Lower leg skin (tissue), 3 donors: ENCODE data around the gene C4orf50.

ENCODE experiments used
- CTCF ChIP-seq, 3 donors: fragments of 450-650 bp; IDR thresholded peaks; one replicate each; pipeline ENCODE4 v1.5.1; 2016; ENCODE audit warnings: antibody characterized with exemption in 3 of 3, mild to moderate bottlenecking in 3 of 3, moderate library complexity in 2 of 3
- POLR2A ChIP-seq, 2 donors: fragments of 450-650 bp; IDR thresholded peaks; one replicate each; pipeline ENCODE4 v1.6.1; 2016 to 2017; ENCODE audit warnings: antibody characterized with exemption in 2 of 2, mild to moderate bottlenecking in 1 of 2, moderate library complexity in 1 of 2

GRCh38 chr4:5931526-5931925 is 86.7 kb downstream of the C4orf50 start:
- TF ChIP-seq POLR2A (IDR thresholded peaks at IDR 0.05) (no peak), CTCF (IDR thresholded peaks at IDR 0.05) (no peak)
